GM19240 (cell line): ENCODE measurements around the gene ZBTB7C.

Source experiments
- DNase-seq: peaks from one replicate; pipeline ENCODE4 v3.0.0; 2011; ENCODE audit warnings: low spot score; ENCODE audit not compliant: insufficient read length

The ZBTB7C gene

DNA sequence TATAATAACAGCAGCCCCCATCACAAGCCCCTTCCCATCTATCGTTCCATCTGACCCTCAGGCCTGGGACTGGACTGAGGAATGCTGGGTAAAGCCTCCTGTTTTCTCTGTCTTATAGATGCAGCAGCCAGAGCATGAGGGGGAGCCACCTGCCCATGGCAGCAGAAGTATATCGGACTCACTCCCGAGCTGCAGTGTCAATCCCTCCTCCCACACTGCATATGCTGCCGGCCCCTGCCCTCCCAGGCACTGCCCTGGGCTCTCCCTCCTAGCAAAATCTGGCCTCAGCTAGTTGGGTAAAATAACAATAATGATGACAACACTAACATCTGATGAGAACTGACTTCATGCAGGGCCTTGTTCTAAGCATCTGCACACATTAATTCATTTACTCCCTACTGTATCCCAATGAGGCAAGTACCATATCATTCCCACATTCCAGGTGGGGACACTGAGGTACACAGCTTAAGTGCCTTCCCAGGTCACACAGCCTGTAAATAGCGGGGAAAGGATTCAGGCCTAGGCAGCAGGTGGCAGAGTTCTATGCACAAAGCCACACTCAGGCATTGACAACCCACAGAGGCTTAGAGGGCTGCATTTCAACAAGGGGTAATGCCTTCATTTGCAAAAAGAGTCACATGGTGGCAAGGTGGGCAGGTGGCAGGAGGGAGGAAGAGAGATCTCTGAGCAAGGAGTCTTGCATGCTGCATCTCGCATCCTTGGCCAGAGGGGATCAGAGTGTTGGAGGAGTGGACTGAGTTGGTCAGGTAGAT, 190.0 kb downstream of the ZBTB7C start:
- DNase-seq: no peak

DNA sequence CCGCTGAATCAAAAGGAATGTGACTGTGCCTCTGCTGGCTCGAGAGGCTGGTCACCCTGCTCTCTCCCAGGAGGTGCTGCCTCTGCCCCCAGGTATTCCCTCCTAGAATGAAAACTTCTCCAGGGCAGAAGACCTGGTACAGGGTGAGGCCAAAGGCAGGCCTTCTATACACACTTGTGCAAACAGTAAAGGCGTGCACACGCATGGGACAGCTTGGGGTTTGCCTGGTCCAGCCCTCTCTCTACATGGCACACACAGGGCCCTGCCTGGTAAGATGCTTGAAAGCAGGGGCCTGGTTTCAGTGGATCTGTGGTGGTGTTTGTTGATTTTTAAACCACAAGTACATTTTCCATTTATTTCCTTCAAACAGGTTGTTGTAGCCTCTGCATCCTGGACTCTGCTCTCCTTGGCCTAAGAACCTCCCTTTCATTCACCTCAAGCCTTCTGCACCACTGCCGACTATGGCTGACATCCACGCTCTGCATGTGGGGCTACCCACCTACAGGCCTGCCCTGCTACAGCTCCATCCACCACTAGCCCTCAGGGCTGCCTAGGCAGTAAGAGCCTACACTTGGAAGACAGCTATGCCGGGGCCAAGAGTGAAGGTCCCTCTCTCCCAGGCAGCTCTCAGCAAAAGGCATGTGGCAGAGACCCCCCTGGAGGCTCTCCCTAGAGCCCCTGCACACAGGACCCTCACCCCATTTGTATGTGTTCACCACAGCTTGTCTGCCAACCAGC, 190.7 kb downstream of the ZBTB7C start:
- no peak for DNase-seq

DNA sequence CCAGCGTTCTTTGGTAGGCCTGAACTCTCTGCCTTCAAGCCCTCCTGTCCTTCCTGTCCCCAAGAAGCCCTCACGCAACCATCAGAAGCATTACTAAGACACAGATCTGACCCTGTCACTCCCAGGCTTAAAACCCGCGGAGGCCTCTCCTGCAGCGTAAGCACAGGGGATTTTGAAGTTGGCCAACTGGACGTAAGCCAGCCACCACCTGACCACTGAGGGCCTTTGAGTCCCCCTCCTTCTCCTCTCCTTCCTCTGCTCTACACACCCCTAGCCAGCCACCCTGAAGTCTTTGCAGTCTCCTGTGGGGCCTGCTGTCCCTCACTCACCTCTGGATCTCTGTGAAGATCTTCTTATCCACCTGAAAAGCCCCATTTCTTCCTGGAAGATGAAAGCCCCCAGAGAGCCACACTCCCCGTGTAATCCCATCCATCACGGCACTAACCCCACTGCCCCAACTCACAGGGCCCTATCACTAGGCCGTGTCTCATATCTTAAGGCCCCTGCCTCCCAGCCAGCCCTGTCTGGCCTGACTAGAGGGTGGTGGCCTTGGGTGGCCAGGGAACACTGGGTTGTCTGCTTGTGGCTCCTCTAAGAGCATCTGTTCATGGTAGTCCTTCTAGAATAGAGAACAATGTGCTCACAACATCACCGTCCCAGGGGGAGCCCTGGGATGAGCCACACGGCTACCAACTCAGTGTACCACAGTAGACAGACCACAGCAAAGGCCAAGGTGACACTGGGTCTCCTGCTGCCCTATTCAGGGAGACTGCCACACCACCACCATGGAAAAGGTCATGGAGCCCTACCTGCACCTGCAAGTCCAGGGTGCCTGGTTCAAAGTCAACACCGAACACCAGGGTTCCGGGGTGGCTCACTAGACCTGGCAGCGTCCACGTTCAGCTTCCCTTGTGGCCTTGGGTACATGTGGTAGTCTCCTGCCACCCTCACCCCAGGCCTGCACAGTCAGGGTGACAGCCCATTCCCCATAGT, 191.6 kb downstream of the ZBTB7C start:
- no peak for DNase-seq

DNA sequence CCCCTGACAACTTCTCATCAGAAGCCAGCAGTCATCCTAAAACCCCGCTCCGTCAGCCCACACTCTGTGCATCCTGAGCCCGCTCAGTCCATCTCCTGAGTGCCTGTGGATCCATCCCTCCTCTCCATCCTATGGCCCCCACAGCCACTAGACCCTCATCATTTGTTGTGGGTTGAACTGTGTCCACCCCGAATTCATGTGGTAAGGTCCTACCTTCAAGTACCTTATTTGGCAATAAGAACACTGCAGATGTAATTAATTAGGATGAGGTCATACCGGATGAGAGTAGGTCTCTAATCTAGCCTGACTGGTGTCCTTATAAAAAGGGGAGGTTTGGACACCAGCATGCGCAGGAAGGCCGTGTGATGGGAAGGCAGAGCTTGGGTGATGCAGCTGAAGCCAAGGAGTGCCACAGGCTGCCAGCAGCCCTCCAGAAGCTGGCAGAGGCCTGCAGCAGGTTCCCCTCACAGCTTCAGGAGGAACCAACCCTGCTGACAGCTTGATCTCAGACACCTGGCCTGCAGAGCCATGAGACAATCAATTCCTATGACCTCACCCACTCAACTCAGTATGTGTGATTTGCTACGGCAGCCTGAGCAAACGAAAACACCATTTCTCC, 192.4 kb downstream of the ZBTB7C start:
- DNase-seq: no peak

DNA sequence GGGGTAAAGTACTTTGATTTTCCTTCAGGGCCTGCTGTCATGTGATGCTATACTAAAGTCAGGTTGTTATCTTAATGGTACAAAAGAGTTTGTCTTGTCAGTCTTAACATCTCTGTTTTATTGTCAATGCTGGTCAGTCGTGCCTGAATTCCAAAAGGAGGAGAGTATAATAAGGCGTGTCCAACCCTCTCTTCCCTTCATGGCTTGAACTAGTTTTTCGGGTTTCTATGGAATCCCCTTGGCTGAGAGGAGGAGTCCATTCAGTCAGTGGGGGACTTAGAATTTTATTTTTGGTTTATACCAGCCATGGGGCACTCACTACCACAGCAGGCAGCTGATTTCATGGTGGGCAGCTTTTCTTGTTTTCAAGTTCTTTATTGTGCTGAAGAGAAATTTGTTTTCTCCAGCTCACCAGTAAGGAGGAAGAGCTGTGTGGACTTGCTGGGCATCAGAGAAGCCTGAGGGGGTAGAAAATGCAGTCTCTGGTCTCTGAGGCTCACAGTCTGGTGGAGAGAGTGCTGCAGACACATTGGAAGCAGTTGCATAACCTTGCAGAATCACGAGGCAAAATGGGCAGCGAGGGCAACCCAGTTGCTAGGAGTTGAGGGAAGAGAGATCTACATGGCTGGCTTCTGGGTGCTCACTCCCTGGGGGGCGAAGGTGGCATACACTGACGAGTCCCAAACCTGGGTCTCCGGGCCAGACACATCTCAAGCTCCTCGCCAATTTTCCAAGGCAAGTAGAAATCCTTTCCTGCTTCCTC, 193.1 kb downstream of the ZBTB7C start:
- no peak for DNase-seq

DNA sequence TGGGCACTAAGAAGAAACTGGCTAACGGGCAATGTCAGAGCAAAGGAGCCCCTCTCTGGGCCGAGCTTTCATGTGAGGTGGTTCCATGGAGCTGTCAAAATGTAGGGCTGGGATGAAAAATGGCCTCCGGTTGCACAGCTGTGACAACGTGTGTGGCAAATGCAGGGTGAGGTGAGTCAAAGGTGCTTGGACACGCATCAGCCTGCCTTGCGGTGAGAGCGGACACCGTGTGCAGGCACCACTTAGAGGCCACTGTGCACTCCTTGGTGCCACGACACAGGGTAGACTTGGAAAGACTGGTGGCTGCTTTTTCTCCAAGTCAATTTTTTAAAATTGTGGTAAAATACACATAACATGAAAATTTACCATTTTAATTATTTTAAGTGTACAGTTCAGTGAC, 195.4 kb downstream of the ZBTB7C start:
- DNase-seq: no peak

DNA sequence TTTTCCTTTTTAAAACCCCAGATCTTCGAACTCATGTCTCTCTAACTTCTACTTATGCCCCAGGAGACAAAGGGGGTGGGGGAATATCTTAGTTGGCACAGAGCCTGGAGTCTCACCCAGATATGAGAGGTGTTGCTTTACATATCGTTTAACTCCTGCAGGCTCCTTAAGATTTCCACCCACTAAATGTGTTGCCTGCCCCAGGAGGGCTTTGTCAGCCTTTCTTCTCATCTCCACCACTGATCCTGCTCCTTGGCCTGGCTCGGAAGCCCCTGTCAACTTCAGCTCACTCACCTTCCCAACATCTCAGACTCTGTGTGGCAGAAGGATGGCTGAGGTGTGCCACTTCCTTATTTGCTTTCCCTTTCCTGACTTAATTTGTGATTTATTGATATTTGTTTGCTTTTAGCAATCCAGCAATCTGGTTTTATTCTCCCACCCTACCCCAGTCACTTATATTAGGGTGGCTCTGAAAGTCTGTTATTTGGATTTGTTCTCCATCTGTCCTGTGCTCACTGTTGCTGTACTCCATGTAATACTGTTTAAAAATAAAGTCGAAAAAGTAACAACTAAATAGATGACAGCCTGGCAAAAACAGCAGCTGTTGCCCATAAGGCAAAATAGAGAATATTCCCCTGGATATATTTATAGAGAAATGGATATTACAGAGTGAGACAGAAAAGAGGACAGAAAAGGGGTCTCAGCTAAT, 200.6 kb downstream of the ZBTB7C start:
- DNase-seq: no peak

DNA sequence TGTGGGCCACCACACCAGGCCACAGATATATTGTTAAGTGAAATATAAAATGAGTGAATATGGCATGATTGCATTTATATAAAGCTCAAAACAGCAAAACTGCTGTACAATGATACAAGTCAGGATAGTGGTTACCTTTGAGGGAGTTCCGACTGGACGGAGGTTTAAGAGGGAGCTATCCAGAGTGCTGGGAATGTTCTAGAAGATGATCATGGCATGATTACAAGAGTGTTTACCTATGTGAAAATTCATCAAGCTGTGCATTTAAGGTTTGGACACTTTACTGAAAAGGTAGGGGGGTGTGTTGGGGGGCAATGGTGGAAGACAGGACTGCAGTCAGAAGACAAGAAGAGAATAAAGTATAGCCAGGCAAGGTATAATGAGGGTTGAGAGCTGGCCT, 201.4 kb downstream of the ZBTB7C start:
- no peak for DNase-seq

DNA sequence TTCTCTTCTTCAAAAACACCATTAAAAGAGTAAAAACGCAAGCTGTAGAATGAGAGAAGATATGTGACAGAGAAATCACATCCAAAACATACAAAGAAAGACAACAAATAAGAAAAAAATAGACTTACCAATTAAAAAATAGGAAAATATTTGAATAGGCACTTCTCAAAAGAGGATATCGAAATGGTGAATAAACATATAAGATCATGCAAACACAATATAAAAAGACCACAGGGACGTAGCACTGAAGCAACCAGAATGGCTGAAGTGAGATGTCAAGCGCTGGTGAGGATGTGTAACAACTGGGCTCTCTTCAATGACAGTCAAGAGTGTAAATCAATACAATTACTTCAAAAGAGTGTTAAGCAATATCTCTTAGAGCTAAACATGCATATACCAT, 202.3 kb downstream of the ZBTB7C start:
- no peak for DNase-seq

DNA sequence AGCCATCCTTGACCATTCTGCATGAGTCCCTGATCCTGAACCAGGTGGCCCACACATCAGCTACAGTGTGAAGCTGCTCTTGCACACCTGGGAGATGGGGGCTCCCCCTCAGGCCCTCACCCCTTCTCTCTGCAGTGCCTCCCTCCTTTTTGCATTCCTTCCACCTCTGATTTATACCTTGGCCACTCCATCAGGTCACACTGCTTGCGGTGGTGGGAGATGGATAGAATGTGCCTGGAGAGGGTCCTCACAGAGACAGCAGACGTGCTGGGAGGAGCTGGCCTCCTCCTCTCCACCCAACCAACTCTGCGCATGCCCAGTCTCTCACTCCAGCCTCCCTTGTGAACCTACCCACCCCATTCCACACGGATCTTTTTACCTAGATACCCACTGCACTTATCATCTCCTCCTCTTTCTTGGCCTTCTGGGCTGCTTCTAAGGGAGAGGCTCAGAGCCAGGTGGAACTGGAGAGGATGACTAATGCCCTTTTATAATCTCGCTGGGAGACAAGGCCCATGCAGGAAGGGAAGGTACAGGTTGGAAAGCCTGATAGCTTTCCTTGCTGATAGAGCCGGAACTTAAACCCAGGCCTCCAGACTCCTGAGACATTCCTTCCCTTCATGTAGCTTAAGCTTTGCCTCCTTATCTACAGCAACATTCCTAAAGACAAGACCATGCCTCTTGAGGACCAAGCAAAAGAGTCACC, 205.1 kb downstream of the ZBTB7C start:
- no peak for DNase-seq

DNA sequence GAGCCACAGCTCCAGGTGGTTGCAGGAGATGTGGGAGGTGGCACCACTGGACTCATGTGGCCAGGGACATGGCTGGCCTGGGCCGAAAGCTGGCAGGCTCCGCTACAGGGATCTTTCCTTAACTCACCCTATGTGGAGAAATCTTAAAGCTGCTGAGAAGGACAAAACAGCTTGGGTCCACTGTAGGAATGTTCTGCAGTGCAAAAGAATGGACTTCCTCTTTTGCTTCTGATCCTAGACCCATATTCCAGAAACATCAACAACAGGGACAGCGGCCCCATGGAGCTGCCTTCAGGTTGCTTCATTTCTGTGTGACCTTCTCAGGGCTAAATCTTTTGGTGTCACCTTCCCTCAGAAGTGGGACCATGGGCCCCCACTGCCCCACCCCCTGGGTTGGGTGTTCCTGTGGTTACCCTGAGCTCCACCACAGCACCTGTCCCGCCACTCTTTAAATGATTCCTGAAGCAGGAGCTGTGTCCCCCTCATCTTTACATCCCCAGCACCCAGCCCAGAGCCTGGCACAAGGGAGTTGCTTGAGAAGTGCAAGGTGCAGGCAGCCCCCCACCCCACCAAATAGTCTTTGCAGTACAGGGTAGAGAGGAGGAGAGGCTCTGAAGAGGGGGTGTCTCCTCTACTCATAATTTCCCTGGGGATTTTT, 205.8 kb downstream of the ZBTB7C start:
- no peak for DNase-seq

DNA sequence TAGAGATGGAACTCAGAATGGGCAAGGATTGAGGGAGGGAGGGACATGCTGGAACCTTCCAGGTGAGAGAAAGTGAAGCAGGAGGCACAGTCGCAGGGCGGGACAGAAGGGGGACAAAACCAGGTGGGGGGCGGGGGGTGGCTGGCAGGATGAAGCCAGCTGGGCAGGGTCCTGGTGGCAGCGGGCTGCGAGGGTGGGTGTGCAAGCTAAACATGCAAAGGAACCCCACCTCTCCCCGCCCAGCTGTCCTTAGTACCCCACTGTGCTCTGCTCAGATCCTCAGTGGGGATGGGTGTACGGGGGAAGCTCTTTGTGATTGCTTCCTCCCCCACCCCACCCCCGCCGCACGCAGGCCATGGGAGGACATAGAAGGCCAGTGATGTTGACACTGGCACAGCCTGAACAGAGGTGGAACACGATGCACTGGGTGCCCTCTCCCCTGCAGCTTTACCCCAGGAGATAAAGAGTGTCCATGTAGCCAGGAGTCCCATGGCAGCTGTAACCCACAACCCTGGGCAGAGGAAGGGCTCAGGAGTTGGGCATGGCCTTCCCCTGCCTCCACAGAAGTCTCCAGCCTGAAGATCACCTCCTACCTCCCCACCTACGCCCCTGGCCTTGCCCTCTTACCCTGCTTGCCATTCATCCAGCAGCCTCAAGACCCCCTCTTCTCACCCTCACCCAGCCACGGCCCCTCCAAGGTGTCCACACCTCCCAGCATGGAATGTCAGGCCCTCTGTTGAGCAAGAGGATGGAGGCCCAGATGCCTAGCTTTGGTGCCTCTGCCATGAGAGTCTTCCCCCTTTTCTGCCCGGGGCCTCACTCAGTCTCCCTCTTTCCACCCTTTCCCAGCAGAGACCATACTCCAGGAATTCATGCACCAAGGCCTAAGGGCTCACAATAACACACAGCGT, 206.6 kb downstream of the ZBTB7C start:
- DNase-seq: no peak

DNA sequence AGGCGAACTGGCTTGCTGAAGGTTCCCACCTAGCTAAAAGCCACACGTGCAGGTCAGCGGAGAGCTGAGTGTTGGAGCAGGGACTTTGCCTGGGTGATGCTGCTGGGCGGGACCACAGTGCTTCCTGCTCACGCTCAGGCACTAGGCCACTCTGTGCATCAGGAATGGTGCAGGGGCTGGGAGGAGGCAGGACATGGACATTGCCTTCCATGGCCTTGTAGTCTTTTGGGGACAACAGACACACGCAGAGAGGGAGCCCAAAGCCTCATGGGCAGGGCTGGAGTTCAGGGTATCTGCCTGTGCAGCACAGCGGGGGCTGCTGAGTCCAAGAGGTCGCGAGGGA, 207.2 kb downstream of the ZBTB7C start:
- DNase-seq: no peak

DNA sequence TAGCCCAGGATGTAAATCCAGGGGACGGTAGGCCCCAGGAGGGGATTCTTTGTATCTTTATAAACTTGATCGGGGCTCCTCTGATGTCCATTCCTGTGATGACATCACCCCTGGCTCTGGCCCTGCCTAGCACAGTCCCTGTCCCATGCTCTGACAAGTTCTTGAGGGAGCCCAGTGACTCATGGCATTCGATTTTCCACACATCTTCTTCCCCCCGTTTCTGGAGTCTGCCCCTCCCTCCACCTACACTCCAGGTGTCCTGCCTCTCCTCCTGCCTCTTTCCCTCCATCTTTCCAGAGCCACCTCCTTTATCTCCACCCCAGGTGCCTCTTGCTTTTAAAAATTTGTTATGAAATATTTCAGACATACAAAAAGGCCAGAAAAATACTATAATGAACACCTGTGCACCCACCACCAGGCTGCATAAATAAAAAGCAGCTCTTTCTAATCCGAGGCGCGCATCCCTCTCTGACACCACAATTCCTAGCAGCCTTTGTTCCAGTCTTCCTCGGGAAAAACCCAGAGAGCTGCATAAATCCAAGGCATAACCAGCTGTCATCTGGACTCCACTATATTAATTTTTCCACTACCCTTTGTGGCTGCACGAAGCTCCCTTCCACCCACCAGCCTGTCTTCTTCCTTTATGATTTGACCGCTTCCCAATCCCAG, 207.7 kb downstream of the ZBTB7C start:
- no peak for DNase-seq

DNA sequence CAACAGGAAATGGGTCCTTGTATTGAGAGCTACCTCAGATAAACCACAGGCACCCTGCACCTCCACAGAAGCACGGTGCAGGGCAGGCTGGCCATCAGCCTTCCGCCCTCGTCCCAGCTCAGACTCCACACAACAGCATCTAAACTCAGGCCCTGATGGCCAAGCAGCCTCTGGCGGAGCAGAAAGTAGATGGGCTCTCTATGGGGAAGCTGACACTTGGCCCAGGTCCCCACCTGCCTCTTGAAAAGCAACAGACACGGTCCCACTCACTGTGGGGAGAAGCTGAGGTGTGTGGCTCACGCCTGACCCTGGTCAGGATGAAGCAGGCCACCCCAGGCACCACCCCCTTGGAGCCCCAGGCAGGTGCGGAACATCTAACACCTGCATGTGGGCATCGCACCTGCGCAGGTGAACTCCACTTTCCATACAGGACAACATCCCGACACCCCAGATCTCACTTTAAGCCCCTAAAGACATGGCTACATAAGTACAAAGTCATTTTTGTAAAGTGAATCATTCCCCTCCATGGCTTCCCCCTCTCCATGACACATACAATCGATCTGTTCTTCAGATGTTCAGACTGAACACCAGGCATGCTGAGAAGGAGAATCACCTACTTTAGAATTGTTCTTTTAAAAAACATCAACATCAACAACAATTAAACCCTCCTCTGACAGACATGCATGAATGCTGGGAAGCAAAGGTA, 208.4 kb downstream of the ZBTB7C start:
- no peak for DNase-seq

DNA sequence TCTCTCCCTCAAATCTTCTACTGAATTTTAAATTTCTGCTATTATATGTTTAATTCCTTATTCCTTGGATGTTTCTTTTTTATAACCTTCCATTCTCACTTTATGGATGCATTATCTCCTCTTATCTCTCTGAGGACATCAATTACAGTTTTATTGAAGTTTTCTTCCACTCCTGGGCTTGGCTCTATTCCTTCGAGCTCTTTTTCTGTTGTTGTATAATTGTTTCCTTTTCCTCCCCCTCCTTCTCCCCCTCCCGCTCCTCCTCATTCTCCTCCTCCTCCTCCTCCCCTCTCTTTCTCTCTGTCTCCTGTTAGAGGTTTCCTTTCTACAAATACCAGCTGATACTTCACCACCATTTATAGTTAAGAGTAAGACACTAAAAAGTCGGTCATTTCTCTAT, 209.8 kb downstream of the ZBTB7C start:
- DNase-seq: no peak

DNA sequence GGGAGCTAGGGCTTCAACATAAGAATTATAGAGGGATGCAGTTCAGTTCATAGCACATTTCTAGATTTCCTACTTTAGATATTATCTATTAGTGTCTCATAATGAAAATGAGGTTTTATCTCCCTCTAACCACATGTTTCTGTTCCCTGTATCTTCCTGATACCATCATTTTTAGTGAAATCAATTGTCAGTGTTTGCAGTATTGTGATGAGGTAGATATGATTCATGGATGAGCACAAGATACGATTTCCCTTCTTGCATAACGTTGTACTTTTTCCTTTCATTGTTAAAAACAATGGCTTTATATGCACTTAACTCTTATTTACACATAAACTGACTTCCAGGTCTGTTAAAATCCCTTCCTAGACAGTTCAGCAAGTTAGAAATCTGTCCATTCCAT, 211.4 kb downstream of the ZBTB7C start:
- DNase-seq: no peak
